ENCODE measurements around the gene C1orf198. TPM values are rescaled to one million over a fixed set of nuclear protein-coding genes. Genes with fewer than 3 reads are reported as not detected.

Gene C1orf198
- total and polyA plus RNA-seq, 2 of the 8 experiments (the other 6 are each of a cell fraction or from before 2014, with no cell fraction given), result 30.6 to 45.0 TPM

DNA sequence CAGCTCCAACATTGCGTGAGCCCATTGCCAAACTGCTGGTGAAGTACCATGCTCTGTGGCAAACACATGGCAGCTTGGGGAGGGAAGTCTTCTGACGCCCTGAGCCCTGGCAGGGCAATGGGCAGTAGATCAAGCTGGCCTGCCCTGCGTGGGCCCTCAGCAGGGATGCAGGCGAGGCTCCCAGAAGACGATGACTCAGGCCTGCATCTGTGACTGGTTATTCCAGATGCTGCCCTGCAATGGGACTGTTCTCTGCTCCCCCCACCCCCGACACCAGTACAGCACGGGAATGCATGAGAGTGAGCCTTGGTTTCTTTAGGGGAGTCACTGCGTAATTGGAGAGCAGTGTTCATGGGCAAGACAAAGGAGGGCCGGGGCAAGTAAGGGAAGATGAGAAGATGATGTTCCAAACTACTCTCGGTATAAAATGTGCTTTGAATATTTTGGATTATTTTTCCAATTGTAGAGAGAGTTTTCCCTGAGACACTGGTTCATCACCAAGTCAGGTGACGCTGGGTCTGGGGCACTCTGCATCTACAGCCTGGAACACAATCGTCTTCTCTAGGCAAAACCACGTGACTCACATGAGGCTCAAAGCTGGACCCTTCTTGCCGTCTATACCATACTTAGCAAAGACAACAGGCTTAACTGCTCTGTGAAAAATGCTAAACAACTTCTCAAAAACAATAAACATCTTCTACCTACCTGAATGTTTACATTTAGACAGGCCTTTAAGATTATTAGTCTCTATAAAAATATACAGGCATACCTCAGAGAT, 9.0 kb upstream of the C1orf198 start (continued):
- TF ChIP-seq PHF8 (conservative IDR thresholded peaks at IDR 0.05; ENCODE audit: low read depth, low read length), result no peak
- TF ChIP-seq, protein P1, sequence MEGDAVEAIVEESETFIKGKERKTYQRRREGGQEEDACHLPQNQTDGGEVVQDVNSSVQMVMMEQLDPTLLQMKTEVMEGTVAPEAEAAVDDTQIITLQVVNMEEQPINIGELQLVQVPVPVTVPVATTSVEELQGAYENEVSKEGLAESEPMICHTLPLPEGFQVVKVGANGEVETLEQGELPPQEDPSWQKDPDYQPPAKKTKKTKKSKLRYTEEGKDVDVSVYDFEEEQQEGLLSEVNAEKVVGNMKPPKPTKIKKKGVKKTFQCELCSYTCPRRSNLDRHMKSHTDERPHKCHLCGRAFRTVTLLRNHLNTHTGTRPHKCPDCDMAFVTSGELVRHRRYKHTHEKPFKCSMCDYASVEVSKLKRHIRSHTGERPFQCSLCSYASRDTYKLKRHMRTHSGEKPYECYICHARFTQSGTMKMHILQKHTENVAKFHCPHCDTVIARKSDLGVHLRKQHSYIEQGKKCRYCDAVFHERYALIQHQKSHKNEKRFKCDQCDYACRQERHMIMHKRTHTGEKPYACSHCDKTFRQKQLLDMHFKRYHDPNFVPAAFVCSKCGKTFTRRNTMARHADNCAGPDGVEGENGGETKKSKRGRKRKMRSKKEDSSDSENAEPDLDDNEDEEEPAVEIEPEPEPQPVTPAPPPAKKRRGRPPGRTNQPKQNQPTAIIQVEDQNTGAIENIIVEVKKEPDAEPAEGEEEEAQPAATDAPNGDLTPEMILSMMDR (IDR thresholded peaks at IDR 0.05; ENCODE audit: control extremely low read depth in 1 of 3, insufficient read depth in 1 of 3, low read depth in 1 of 3, low read length in 3 of 3), result no peak
